Measurements from ENCODE around the gene GDAP1L1.
"Not testable (repeated sequence)": the region's sequence is repeated elsewhere in the genome, so short reads cannot be mapped to it uniquely, and the experiment has no call there.

Gene GDAP1L1

GRCh38 chr20:44309763-44310663 is 62.9 kb downstream of the GDAP1L1 start:
- no peak for TF ChIP-seq CTCF (IDR thresholded peaks at IDR 0.05; ENCODE audit: control insufficient read depth, extremely low read depth, insufficient read depth)
- DNase-seq (ENCODE audit: low read depth), result no peak
- H3K4me3 ChIP-seq (ENCODE audit: low read depth, low read length), result peak overlapping the region; percentile 95

- peak within 1 kb of the TSS; percentile 95 for H3K4me3 ChIP-seq (ENCODE audit: low read depth, low read length)
- TF ChIP-seq CTCF (IDR thresholded peaks at IDR 0.05; ENCODE audit: control insufficient read depth, extremely low read depth, insufficient read depth), result peak; percentile 99
Measured at GRCh38 chr20:44310664-44311639, 63.8 kb downstream of the GDAP1L1 start, which contains the start of gene FITM2. FITM2 (minus strand) TSS chr20:44311202; CDS start chr20:44311148, 54 bp downstream.

DNA sequence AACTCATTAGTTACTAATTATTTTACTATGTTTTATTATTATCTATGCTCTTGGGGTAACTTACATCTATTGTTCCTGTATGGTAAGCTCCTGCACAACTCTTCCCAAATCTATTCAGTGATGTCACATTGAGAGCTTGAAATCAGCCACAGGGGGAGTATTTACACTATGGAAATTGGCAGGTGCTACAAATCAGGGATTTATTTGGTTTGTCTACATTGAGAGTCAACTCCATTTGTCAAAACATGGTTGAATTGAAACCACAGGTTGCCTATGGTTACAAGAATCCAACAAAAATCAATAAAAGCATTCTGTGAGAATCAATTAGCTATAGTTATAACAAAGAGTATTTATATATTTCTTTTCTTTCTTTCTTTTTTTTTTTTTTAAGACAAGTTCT is 67.8 kb downstream of the GDAP1L1 start:
- no peak overlapping the region for H3K4me3 ChIP-seq (ENCODE audit: low read depth, low read length)
- DNase-seq (ENCODE audit: low read depth), result no peak
- TF ChIP-seq CTCF (IDR thresholded peaks at IDR 0.05; ENCODE audit: control insufficient read depth, extremely low read depth, insufficient read depth), result no peak

More at GRCh38 chr20:44310664-44311639, 63.8 kb downstream of the GDAP1L1 start, which contains the start of gene FITM2:
- peak; percentile 87 for DNase-seq (ENCODE audit: low read depth)

DNA sequence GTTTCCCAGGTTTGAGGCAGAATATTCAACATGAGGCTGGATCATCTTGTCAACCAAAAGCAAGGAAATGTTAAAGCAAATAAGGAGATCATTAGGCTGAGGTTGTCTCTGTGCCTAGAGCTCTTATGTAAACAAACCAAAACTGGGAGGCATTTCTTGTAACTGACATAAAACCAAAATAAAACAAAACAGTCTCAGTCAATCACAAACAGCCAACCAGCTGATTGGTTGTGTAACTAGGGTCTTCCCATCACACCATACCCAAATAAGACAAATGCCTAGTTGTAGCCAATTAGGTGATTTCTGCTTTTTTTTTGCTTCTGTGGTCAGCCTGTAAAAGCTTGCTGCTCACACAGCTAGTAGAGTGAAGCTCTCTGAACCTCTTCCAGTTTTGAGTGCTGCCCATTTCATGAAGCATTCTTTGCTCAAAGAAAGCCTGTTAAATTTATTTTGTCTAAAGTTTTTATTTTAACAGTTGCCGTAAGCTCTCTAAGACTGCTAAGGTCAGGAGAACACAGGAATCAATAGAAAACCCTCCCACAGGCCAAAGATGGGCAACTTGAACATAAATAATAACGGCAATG is 72.8 kb downstream of the GDAP1L1 start:
- no peak overlapping the region for H3K4me3 ChIP-seq (ENCODE audit: low read depth, low read length)
- no peak for TF ChIP-seq CTCF (IDR thresholded peaks at IDR 0.05; ENCODE audit: control insufficient read depth, extremely low read depth, insufficient read depth)
- peak; percentile 18 for DNase-seq (ENCODE audit: low read depth)

DNA sequence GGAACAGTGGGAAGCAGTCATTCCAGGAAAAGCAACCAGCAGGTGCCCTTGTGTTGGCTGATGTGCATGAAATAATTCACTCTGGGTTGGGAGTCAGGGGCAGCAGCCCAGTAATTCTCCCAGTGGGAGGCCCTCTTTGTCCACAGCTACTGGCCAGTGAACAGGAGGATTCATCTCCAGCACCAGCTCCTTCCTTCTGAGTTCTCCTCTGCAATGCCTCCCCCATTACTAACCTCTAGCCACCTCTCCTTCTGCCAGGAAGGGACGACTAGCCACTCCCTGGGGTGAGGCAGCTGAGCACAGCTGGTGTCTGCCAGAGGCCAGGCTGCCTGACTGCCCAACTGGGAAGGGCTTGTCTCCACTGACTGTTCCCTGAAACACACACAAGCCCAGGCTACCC is 77.2 kb downstream of the GDAP1L1 start:
- no peak overlapping the region for H3K4me3 ChIP-seq (ENCODE audit: low read depth, low read length)
- DNase-seq (ENCODE audit: low read depth), result no peak
- no peak for TF ChIP-seq CTCF (IDR thresholded peaks at IDR 0.05; ENCODE audit: control insufficient read depth, extremely low read depth, insufficient read depth)

GRCh38 chr20:44326391-44327159 is 79.5 kb downstream of the GDAP1L1 start:
- TF ChIP-seq CTCF (IDR thresholded peaks at IDR 0.05; ENCODE audit: control insufficient read depth, extremely low read depth, insufficient read depth), result no peak
- DNase-seq (ENCODE audit: low read depth), result no peak
- no peak overlapping the region for H3K4me3 ChIP-seq (ENCODE audit: low read depth, low read length)

DNA sequence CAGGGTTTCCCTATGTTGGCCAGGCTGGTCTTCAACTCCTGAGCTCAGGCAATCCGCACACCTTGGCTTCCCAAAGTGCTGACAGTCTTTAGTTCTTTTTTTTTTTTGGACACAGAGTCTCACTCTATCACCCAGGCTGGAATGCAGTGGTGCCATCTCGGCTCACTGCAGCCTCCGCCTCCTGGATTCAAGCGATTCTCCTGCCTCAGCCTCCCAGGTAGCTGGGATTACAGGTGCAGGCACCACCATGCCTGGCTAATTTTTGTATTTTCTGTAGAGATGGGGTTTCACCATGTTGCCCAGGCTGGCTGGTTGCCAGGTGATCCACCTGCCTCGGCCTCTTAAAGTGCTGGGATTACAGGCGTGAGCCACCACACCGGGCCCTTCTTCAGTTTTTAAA is 80.6 kb downstream of the GDAP1L1 start:
- DNase-seq (ENCODE audit: low read depth); H3K4me3 ChIP-seq (ENCODE audit: low read depth, low read length): not testable (repeated sequence)
